Type B pancreatic cell (in vitro differentiated cells): ENCODE data around the gene RHBG. TPM values are rescaled to one million over a fixed set of nuclear protein-coding genes. Genes with fewer than 3 reads are reported as not detected.
"Not testable (repeated sequence)": the region's sequence is repeated elsewhere in the genome, so short reads cannot be mapped to it uniquely, and the experiment has no call there.

ENCODE experiments used
- DNase-seq: peaks from one replicate; pipeline ENCODE4 v3.0.0; 2021; ENCODE audit warnings: mixed read lengths; ENCODE audit not compliant: unreplicated experiment; ENCODE audit errors: extremely low spot score
- H3K27ac Mint-ChIP-seq: 2 replicates; pipeline ENCODE4 v1.8.0; 2021; ENCODE audit warnings: mild to moderate bottlenecking, mixed read lengths
- H3K27me3 Mint-ChIP-seq: 2 replicates; pipeline ENCODE4 v1.8.0; 2021; ENCODE audit warnings: mixed read lengths
- H3K36me3 Mint-ChIP-seq: 2 replicates; pipeline ENCODE4 v1.8.0; 2021; ENCODE audit warnings: mixed read lengths
- H3K4me1 Mint-ChIP-seq: one replicate; pipeline ENCODE4 v1.8.0; 2021; ENCODE audit warnings: mixed read lengths; ENCODE audit not compliant: unreplicated experiment
- H3K4me3 Mint-ChIP-seq: 2 replicates; pipeline ENCODE4 v1.8.0; 2021; ENCODE audit warnings: mild to moderate bottlenecking, mixed read lengths
- H3K9me3 Mint-ChIP-seq: 2 replicates; pipeline ENCODE4 v1.8.0; 2021; ENCODE audit warnings: mixed read lengths
- CTCF ChIP-seq: fragments of 200-600 bp; sonication (generic); conservative IDR thresholded peaks from 2 replicates; pipeline ENCODE4 v1.5.0; 2021; ENCODE audit warnings: antibody characterized with exemption, mild to moderate bottlenecking
- total RNA-seq: library from RNA; stranded (reverse); gene quantifications from 2 replicates; pipeline ENCODE4 v1.2.1, GENCODE V29; 2021; ENCODE audit warnings: low replicate concordance

Gene RHBG
- total RNA-seq, 1 donor from 2014 or later: 0.17 TPM

- Mint-ChIP-seq H3K36me3 (peaks cover 15% of the 10 kb centered on the region), H3K27ac (peak overlapping the region; percentile 95), H3K9me3 (no peaks in the 10 kb centered on the region), H3K4me1 (peaks cover 24% of the 10 kb centered on the region), H3K4me3 (peak overlapping the region; percentile 99), H3K27me3 (no peaks in the 10 kb centered on the region)
- DNase-seq: no peak
- TF ChIP-seq CTCF: no peak
Observed at GRCh38 chr1:156337052-156337887, 31.7 kb upstream of the RHBG start.

- peak overlapping the region; percentile 95 for H3K27ac Mint-ChIP-seq
Observed at GRCh38 chr1:156337888-156338179, 31.2 kb upstream of the RHBG start.

GRCh38 chr1:156338180-156338976, 30.6 kb upstream of the RHBG start, which contains the start of the genes CCT3 and TSACC:
Gene CCT3 (minus strand): TSS chr1:156338292. CDS start chr1:156338184, 108 bp downstream.
Gene TSACC (plus strand): TSS chr1:156338526. CDS start chr1:156339758, 1,232 bp downstream.
- Mint-ChIP-seq H3K27ac (peak within 1 kb of the TSS; percentile 95), H3K36me3 (peaks cover 13% of the 10 kb centered on the region), H3K4me3 (peak within 1 kb of the TSS; percentile 99), H3K9me3 (no peaks in the 10 kb centered on the region), H3K27me3 (no peaks in the 10 kb centered on the region), H3K4me1 (peaks cover 24% of the 10 kb centered on the region)
- TF ChIP-seq CTCF: no peak
- peak; percentile 99 for DNase-seq

More at GRCh38 chr1:156337888-156338179, 31.2 kb upstream of the RHBG start:
- H3K4me1 Mint-ChIP-seq: peaks cover 24% of the 10 kb centered on the region
- no peak for DNase-seq
- no peak for TF ChIP-seq CTCF
- H3K4me3 Mint-ChIP-seq: peak overlapping the region; percentile 99
- peaks cover 15% of the 10 kb centered on the region for H3K36me3 Mint-ChIP-seq
- no peaks in the 10 kb centered on the region for H3K9me3 Mint-ChIP-seq
- H3K27me3 Mint-ChIP-seq: no peaks in the 10 kb centered on the region

- Mint-ChIP-seq H3K27me3 (peaks cover 23% of the 10 kb centered on the region), H3K36me3 (no peaks in the 10 kb centered on the region), H3K4me3 (no peak overlapping the region), H3K4me1 (peaks cover 2% of the 10 kb centered on the region), H3K9me3 (no peaks in the 10 kb centered on the region), H3K27ac (no peak overlapping the region)
- no peak for TF ChIP-seq CTCF
- DNase-seq: no peak
Observed at GRCh38 chr1:156342166-156342955, 26.6 kb upstream of the RHBG start.

GRCh38 chr1:156344409-156344808, 24.6 kb upstream of the RHBG start:
- DNase-seq: no peak
- Mint-ChIP-seq H3K27me3 (peaks cover 40% of the 10 kb centered on the region), H3K9me3 (no peaks in the 10 kb centered on the region), H3K27ac (no peak overlapping the region), H3K36me3 (no peaks in the 10 kb centered on the region), H3K4me3 (no peak overlapping the region), H3K4me1 (no peaks in the 10 kb centered on the region)
- no peak for TF ChIP-seq CTCF

GRCh38 chr1:156346035-156346434, 23.0 kb upstream of the RHBG start:
- peaks cover 52% of the 10 kb centered on the region for H3K27me3 Mint-ChIP-seq
- H3K4me1 Mint-ChIP-seq, DNase-seq, H3K27ac Mint-ChIP-seq, H3K4me3 Mint-ChIP-seq, H3K36me3 Mint-ChIP-seq, H3K9me3 Mint-ChIP-seq: not testable (repeated sequence)
